Left ventricle myocardium inferior (tissue), 1 donor: ENCODE results near the gene INPP4A. TPM values are rescaled to one million over a fixed set of nuclear protein-coding genes. Genes with fewer than 3 reads are reported as not detected.

Source experiments
- DNase-seq: peaks from one replicate; pipeline ENCODE4 v3.0.0-alpha.2; 2020
- H3K27ac ChIP-seq: fragments of 200-600 bp; replicated peaks from 2 replicates; pipeline ENCODE4 v1.8.0; 2021
- H3K27me3 ChIP-seq: fragments of 200-600 bp; 2 replicates; pipeline ENCODE4 v1.8.0; 2021; ENCODE audit warnings: low read depth
- H3K36me3 ChIP-seq: fragments of 200-600 bp; 2 replicates; pipeline ENCODE4 v1.8.0; 2021
- H3K4me1 ChIP-seq: fragments of 200-600 bp; 2 replicates; pipeline ENCODE4 v1.8.0; 2021
- H3K4me3 ChIP-seq: fragments of 200-600 bp; 2 replicates; pipeline ENCODE4 v1.8.0; 2021; ENCODE audit warnings: mild to moderate bottlenecking, moderate library complexity
- H3K9me3 ChIP-seq: fragments of 200-600 bp; replicated peaks from 2 replicates; pipeline ENCODE4 v1.8.0; 2021
- CTCF ChIP-seq: fragments of 200-600 bp; IDR thresholded peaks from 2 replicates; pipeline ENCODE4 v1.8.0; 2021; ENCODE audit warnings: antibody characterized with exemption, mild to moderate bottlenecking, borderline replicate concordance
- intact Hi-C: fragments of 100-400 bp; cut with micrococcal nuclease; formaldehyde crosslinking; loops from one replicate; pipeline ENCODE4 v1.11.0; 2022
- total RNA-seq: library from RNA; stranded (reverse); fragmentation: NEBNext Ultra II Directional; extraction: Animal tissue kit (Norgen Biotek cat#: 25700); gene quantifications from one replicate; pipeline ENCODE4 v1.2.1, GENCODE V29; 2021
- donor health status: DM: no; HTN: yes; CAD: no; lungs with severe emphysema.

INPP4A gene
- total RNA-seq, 1 donor from 2014 or later = 20.8 TPM

GRCh38 chr2:98565941-98566340 is 121.3 kb downstream of the INPP4A start:
- H3K36me3 ChIP-seq = peaks cover 61% of the 10 kb centered on the region
- H3K27ac ChIP-seq = peak overlapping the region; percentile 79
- TF ChIP-seq CTCF = no peak
- no peak overlapping the region for H3K4me3 ChIP-seq
- no peaks in the 10 kb centered on the region for H3K27me3 ChIP-seq
- no peak for DNase-seq
- H3K4me1 ChIP-seq = peaks cover 52% of the 10 kb centered on the region
- H3K9me3 ChIP-seq = no peaks in the 10 kb centered on the region
- intact Hi-C loops = no loop called here

GRCh38 chr2:98568161-98568956 is 123.7 kb downstream of the INPP4A start:
- intact Hi-C loops = no loop called here
- H3K36me3 ChIP-seq = peaks cover 80% of the 10 kb centered on the region
- H3K4me3 ChIP-seq = no peak overlapping the region

GRCh38 chr2:98569197-98569793 is 124.6 kb downstream of the INPP4A start:
- TF ChIP-seq CTCF = peak; percentile 82
- H3K36me3 ChIP-seq = peaks cover 83% of the 10 kb centered on the region
- DNase-seq = peak; percentile 36
- H3K27ac ChIP-seq = no peak overlapping the region
- intact Hi-C loops = no loop called here
- H3K27me3 ChIP-seq = no peaks in the 10 kb centered on the region
- no peak overlapping the region for H3K4me3 ChIP-seq
- peaks cover 19% of the 10 kb centered on the region for H3K4me1 ChIP-seq
- no peaks in the 10 kb centered on the region for H3K9me3 ChIP-seq

More at GRCh38 chr2:98568161-98568956, 123.7 kb downstream of the INPP4A start:
- TF ChIP-seq CTCF = no peak
- peaks cover 28% of the 10 kb centered on the region for H3K4me1 ChIP-seq
- H3K27ac ChIP-seq = no peak overlapping the region
- no peak for DNase-seq
- H3K27me3 ChIP-seq = no peaks in the 10 kb centered on the region
- no peaks in the 10 kb centered on the region for H3K9me3 ChIP-seq

GRCh38 chr2:98569915-98570314 is 125.3 kb downstream of the INPP4A start:
- Histone ChIP-seq H3K27ac (no peak overlapping the region), H3K27me3 (no peaks in the 10 kb centered on the region), H3K4me1 (peaks cover 13% of the 10 kb centered on the region), H3K4me3 (no peak overlapping the region), H3K36me3 (peaks cover 85% of the 10 kb centered on the region), H3K9me3 (no peaks in the 10 kb centered on the region)
- no peak for TF ChIP-seq CTCF
- no peak for DNase-seq
- intact Hi-C loops = no loop called here

GRCh38 chr2:98570356-98570755 is 125.7 kb downstream of the INPP4A start:
- peaks cover 8% of the 10 kb centered on the region for H3K4me1 ChIP-seq
- no peak for DNase-seq
- TF ChIP-seq CTCF = no peak
- H3K9me3 ChIP-seq = no peaks in the 10 kb centered on the region
- peaks cover 82% of the 10 kb centered on the region for H3K36me3 ChIP-seq
- no peaks in the 10 kb centered on the region for H3K27me3 ChIP-seq
- H3K27ac ChIP-seq = no peak overlapping the region
- intact Hi-C loops = no loop called here
- no peak overlapping the region for H3K4me3 ChIP-seq
